Activated T-cell treated with anti-CD3 and anti-CD28 coated beads for 48 hours (primary cell): ENCODE results near the gene PARD6B.
A peak's percentile ranks its signal among the peaks of the same experiment; 100 is the strongest.
"Not testable (repeated sequence)": the region's sequence is repeated elsewhere in the genome, so short reads cannot be mapped to it uniquely, and the experiment has no call there.

Source experiments
- DNase-seq: peaks from one replicate; pipeline ENCODE4 v3.0.0-alpha.2; 2020; ENCODE audit warnings: low read depth

Gene PARD6B

GRCh38 chr20:50776122-50776817 lies 44.9 kb downstream of the PARD6B start:
- DNase-seq: no peak

GRCh38 chr20:50777373-50777772 lies 46.0 kb downstream of the PARD6B start:
- DNase-seq: no peak

- not testable (repeated sequence) for DNase-seq
These were observed 47.6 kb downstream of the PARD6B start for GRCh38 chr20:50778994-50779393.

- no peak for DNase-seq
These were observed 52.0 kb downstream of the PARD6B start for GRCh38 chr20:50783390-50783789.

GRCh38 chr20:50783903-50784302 lies 52.5 kb downstream of the PARD6B start:
- no peak for DNase-seq

GRCh38 chr20:50784464-50784863 lies 53.1 kb downstream of the PARD6B start:
- DNase-seq: no peak

GRCh38 chr20:50786703-50787102 lies 55.3 kb downstream of the PARD6B start:
- DNase-seq: no peak

GRCh38 chr20:50787181-50787580 lies 55.8 kb downstream of the PARD6B start:
- no peak for DNase-seq

- no peak for DNase-seq
These were observed 56.9 kb downstream of the PARD6B start for GRCh38 chr20:50788045-50788991.

GRCh38 chr20:50789968-50790650 lies 58.7 kb downstream of the PARD6B start:
- DNase-seq: no peak

GRCh38 chr20:50790651-50791277 lies 59.4 kb downstream of the PARD6B start:
- peak; percentile 82 for DNase-seq

- no peak for DNase-seq
These were observed 61.6 kb downstream of the PARD6B start for GRCh38 chr20:50792708-50793574.

- DNase-seq: peak; percentile 38
These were observed 62.2 kb downstream of the PARD6B start for GRCh38 chr20:50793575-50794016.

GRCh38 chr20:50794181-50794845 lies 62.9 kb downstream of the PARD6B start:
- DNase-seq: no peak

- peak; percentile 91 for DNase-seq
These were observed 63.7 kb downstream of the PARD6B start, which contains the start of gene BCAS4 for GRCh38 chr20:50794846-50795634. BCAS4 (plus strand) TSS chr20:50795061; CDS start chr20:50795084, 23 bp downstream.

- DNase-seq: no peak
These were observed 65.8 kb downstream of the PARD6B start for GRCh38 chr20:50797142-50797541.

- no peak for DNase-seq
These were observed 67.3 kb downstream of the PARD6B start for GRCh38 chr20:50798650-50799049.

- no peak for DNase-seq
These were observed 68.0 kb downstream of the PARD6B start for GRCh38 chr20:50799176-50799889.
